ENCODE data around the gene LGR6.
"Not testable (repeated sequence)": the region's sequence is repeated elsewhere in the genome, so short reads cannot be mapped to it uniquely, and the experiment has no call there.

LGR6 gene

DNA sequence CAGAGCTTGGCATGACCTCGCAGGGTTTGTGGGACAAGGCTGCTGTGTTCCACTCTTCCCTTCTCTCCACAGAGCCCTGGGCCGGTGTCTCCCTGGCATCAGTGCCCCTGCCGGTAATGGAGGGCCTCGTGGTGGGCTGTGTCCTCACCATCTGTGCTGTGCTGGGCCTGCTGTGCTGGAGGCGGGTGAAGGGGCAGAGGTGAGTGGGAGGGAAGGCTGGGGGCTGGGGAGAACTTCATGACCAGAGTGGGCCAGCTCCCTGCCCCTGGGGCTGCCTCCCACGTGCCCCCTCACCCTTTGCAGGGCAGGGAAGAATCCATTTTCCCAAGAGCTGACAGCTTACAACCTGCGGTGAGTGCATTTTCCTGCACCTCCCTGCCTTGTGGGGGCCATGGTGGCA is 12.0 kb upstream of the LGR6 start:
- DNase-seq = no peak

DNA sequence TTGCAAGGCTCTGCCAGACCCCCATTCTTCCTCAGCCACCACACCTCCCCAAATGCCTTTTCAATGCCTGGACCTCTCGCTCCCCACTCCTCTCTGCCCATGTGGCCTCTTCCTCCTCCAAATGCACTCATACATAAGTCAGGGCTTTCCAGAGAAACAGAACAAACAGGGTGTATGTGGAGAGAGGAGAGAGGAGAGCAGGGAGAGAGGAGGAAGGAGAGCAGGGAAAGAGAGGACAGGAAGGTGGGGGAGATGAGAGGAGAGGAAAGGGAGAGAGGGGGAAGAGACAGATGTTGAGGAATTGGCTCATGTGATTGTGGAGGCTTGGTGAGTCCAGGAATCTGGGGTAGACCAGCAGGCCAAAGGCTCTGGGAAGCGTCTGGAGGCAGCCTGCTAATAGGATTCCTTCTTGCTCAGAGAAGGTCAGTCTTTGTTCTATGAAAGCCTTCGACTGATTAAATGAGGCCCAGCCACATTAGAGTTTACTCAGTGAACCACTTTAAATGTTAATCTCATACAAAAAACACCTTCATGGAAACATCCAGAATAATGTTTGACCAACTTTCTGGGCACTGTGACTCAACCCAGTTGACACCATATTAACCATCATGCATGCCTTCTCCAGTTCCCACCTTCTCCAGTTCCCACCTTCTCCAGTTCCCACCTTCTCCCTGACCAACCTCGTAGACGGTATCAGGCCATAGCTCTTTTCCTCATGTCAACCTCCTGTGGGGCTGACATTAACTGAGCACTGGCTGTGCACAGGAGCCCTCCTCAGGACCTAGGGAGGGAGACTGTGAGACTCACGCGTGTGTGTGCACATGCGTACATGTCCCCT is 11.3 kb upstream of the LGR6 start:
- no peak for DNase-seq

DNA sequence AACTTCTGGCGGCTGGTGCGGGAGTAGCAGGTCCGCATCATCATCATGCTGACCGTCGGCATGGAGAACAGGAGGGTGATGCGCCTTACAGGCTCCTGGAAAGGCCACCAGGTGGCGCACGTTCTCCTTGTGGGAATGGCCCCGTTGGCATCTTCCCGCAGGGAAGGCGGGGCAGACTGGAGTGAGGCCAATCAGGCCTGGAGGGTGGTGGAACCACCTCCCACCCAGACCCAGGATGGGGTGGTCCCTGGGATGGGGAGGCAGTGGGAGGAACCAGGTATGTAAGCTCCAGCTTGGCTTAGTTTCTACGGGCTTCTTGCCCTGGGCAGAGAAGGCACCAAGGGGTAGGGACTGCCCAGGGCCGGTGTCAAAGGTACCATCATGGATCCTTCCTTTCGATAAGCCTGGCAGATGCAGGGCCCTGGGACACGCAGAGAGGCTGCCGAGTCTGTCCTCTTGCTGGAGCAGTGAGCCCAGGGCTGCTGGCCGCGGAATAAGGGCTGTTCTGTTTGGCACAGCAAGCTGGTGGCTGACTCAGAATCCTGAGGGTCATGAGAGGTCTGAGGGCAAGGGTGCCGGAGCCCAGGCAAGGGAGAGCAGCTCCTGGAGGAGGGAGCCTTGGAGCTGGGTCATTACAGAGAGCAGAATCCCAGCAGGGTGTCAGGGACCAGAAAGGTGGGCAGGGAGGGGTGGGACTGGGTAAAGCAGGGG is 8.7 kb upstream of the LGR6 start:
- DNase-seq = peak; percentile 88

DNA sequence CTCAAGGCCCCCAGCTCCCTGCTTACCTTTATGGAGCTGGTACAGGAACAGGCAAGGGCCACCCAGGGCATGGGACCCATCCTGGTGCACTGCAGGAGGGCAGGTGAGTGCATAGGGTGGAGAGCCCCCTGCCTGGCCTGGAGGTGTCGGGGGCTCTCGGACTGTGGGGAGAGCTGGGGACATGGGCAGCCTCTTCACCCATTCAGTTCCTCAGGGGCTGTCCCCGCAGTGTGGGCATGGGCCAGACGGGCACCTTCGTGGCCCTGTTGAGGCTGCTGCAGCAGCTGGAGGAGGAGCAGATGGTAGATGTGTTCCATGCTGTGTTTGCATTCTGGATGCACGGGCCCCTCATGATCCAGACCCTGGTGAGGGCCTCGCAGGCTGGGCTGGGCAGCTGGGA is 7.3 kb upstream of the LGR6 start:
- DNase-seq = no peak

DNA sequence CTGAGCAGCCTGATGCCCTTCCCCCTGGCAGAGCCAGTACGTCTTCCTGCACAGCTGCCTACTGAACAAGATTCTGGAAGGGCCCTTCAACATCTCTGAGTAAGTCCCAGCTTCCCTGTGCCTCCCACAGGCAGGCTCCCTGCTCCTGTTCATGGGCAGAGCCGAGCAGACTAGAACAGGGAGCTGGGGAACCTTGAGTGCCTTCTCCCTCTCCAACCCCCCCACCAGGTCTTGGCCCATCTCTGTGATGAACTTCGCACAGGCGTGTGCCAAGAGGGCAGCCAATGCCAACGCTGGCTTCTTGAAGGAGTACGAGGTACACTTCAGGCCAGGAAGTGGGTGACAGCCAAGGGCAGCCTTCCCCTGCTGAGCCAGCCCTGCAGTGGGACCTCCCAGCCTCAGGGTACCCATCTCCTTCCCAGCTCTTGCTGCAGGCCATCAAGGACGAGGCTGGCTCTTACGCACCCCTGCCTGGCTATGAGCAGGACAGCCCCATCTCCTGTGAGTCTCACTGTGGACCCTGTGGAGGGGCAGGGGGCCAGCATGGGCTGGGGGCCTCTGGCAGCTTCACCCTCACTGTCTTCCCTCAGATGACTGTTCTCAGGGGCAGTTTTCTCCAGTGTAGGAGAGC is 6.4 kb upstream of the LGR6 start:
- no peak for DNase-seq

DNA sequence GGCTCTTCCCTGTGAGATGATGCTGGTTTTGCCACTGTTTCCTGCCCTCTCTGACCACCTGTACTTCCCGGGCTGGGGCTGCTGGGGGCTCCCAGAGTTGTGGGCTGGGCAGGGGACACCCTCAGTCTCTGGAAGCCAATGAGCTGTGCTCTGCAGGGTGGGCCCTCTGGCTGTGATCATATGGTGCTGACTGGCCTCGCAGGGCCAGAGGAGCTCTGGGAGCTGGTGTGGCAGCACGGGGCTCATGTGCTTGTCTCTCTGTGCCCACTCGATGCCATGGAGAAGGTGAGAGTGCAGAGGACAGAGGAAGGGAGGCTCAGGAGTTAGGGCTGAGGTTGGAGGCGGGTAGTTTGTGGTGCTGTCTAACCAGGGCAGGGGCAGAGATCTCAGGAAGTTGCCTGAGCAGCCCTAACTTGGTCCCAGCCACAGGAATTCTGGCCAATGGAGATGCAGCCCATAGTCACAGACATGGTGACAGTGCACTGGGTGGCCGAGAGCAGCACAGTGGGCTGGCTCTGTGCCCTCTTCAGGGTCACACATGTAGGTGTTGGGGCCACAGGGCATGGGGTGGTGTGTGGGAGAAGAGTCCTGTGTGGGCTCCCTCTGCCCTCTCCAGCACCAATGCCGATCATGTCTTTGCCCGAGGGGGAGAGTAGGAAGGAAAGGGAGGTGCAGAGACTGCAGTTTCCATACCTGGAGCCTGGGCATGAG is 5.7 kb upstream of the LGR6 start:
- no peak for DNase-seq

DNA sequence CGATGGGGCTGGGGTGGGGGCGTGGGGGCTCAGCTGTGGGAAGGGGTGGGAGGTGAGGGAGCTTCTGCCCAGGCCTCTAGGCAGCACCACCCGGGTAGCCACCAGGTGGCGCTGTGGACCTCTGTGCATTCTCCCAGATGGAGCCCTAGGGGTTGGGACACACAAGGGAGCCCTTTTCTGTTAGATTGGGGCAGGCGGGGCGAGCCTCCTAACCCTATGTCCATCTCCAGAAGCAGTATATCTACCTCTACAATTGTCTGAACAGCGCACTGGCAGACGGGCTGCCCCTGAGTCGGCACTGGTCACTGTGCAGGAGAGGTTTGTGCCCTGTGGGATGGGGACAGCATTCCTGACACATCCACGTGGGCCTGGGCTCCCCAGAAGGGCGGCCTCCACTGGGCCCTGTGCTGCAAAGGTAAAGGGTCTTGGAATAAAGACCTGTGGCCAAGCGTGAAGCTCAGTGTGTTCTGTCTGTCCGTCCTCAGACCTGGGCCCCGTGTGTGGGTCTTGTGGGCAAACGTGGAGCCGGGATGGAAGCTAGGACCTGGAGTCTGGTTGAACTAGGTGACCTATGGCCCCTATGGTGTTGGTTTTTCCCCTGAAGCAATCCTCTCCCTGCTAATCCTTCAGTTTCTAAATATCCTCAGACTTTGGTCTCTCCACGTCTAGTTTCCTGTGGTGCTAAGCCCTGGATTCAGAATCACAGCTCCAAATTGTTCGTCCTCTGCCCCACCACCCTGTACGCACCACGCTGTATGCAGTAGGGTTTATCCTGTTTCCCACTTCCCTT is 4.4 kb upstream of the LGR6 start:
- DNase-seq = peak; percentile 68

DNA sequence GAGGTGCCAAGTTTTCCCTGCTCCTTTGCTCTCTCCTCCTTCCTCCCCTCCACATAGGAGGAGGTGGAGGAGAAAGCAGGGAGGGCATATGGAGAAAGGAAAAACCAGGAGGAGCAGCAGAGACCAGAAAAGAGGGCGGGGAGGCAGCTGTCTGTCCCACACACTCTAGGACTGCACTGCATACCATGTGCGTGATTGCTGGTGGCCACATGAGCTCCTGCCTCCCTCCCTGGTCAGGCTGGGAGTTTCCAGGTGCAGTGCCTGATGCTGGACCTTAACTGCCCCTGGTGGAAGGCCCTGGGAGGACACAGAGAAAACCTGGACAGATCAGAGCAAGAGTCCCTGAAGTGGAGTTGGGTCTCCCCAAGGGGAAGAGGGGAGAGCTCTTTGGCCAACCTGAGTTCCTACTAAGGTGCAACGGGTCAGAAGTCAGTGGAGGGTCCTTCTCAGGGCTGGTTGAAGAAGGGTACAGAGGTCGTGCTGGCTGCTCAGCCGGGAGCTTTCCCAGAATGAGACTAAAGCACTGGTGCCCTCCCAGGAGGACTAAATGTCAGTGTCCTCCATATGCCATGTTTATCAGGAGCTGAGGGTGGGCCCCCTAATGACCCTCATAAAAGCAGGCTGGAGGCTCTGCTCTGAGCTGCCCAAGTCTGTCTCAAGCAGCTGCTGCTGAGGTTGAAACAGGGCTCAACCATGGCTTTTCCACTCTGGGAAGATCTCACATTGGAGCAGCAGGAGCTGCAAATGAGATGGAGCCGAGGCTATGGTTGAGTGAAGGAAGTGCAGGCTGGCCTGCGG is 3.5 kb upstream of the LGR6 start:
- no peak for DNase-seq

DNA sequence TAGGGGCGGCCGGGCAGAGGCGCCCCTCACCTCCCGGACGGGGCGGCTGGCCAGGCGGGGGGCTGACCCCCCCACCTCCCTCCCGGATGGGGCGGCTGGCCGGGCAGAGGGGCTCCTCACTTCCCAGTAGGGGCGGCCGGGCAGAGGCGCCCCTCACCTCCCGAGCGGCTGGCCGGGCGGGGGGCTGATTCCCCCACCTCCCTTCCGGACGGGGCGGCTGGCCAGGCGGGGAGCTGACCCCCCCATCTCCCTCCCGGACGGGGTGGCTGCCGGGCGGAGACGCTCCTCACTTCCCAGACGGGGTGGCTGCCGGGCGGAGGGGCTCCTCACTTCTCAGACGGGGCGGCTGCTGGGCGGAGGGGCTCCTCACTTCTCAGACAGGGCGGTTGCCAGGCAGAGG is 2.2 kb upstream of the LGR6 start:
- not testable (repeated sequence) for DNase-seq

DNA sequence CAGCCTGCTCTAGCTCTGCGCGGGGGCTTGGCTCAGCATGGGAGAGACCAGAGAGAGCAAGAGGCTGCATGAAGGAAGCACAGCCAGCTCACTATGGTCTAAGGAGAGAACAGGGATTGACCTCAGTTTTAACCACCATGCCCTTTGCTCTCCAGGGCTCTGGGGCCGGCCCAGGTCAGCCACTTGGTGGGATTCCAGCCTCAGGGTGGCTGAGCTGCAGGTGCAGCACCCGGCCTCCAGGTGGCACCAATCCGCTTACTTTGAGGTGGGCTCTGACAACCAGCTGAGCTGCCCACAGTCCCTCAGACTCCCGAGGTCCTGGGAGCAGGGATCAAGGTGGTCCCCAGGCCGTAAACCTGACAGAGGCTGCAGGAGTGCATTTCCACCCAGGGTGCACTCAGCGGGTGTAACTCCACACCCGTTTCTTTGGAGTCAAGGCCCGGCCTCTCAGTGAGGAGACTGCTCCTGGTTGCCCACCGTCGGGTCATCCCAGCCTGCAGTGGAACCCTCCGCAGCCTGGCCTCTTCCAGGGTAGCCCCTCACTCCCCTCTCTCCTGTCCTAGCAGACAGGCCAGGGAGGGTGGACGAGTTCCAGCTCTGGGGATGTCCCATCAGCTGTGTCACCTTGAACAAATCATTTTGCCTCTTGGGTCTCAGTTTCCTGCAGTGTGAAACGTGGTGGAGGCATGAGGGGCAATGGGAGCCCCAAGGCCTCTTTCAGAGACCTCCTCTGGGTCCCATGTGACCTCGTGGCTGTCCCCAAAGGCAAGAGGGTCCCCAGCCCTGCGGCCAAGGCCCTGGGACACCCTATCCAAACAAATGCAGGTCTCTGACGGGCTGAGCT is 607 bp upstream of the LGR6 start:
- DNase-seq = peak; percentile 23

DNA sequence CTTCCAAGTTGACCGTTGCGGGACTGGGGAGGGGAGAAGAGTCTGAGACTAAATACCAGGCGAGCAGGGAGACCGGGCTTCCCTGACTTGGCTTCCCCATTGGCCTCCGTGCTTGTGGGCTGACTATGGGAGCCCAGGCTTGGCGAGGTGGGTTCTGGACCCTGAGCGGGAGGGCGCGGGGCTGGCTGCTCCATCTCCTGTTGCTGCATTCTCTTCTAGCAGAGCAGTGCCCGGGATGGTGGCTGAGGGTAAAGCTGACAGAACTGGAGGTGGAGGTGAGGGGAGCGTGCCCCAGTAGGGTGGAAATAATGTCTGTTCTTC is 689 bp downstream of the LGR6 start:
- DNase-seq = no peak

DNA sequence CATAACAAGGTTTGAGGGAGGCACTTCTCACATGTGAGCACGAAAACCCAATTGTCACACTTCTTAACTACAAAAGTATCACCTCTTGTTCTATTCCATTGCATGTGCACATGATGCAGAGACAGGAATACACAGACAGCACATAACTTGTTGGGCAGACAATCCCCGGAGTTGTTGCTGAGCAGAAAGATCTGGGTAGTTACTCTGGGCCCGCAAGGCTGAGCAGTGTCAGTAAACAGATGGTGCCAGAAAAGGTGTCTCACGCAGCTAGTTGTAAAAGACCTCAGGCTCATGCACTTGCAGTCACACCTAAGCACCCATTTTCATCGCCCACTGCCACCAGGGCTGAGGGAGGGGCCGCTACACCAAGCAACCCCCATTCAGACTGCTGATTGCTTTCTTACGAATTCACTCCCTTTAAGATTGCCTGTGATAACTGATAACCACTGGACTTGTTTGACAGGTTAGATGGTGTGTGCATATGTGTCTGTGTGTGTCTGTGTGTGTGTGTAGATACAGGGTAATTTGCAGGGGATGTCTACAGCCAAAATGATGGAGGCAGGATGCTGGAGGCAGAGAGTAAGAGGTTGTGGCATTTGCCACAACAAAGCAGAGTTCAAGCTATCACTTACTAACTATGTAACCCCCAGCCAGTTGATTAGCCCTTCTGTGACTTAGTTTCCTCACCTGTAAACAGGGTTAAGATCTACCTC is 4.2 kb downstream of the LGR6 start:
- no peak for DNase-seq

DNA sequence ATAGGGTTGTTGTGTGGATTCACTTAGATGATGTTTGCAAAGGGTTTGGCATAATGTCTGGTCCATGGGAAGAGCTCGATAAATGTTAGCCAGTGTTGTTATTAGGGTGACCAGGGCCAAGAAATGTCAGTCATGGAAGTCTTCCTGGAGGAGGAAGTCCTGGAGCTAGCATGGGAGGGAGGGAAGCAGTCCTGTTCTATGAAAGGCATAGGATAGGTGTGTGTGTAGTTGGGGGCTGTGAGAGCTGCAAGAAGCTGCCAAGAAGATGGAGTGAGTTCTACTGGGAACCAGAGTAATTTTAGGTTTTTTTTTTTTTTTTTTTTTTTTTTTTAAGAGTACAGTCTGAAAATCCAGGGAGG is 4.7 kb downstream of the LGR6 start:
- no peak for DNase-seq

DNA sequence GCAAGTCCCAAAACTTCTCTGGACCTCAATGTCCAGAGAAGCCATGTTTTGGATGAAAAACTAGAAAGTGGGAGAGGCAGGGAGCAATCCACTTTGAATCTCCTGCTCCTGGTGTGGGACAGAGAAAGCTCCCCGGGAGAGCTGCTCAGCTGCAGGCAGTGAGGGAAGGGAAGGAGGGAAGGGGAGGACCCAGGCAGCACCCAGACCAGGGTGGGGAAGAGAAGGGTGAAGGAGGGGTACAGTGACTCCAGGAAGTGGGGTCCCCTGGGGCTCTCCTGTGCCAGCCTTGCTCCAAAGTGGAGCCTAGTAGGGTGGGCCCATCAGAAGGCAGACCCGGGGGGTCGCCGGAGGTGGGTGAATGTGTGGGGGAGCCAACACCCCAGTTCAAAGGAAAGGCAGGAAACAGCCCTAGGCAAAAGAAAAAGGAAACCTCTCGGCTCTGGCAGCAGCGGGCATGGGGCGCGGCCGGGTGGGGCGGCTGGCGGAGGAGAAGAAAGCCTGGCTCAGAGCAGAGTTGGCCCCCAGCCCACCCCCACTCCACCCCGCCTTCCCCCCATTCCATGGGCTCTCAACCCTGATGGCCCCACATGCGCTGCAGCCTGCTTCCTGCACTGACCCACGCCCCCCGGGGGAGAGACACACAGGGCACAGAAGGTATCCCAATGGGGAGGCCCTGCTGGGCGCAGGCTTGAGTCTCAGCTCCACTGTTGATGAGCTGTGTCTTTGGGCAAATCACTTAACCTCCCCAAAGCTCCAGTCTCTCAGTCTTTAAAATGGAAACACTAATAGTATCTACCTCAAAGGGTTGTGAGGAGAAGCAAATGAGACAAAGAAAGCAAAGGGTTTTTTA is 5.7 kb downstream of the LGR6 start:
- DNase-seq = no peak

DNA sequence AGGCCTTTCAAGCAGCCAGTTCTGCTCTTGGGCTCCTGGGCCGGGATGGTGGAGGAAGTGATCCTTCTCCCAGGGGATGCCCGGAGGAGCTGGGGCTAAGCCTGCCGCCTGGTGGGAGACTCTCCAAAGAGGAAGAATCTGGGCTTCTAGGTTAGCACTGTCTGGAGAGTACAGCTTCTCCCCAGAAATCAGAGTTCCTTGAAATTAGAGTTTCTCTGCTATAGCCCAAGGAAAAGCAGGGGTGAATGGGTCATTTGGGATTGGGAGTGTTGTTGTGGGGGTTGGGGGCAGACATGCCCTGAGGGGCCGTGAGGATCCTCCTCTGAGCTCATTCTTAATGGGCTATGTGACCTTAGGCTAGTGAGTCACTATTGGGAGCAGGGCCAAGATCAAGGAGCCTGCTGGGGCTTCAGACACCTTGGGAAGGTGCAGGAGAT is 6.5 kb downstream of the LGR6 start:
- no peak for DNase-seq

DNA sequence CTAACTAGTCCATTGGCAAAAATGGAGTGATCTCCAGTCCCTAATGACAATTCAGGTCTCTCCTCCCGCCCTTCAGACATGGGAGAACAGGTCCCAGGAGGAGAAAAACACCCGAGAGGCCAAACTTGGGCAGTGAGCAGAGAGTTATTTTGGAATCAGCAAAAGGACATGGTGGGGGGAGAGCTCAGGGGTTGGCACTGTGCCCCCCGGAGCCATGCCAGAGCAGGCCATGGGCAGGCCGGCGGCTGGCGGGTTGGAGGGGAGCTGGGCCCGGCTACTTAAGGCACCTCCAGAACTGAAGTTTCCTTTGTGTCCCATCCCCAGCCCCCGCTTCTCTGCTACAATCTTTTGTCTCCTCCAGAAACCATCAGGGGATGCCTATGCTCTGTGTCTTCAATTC is 7.1 kb downstream of the LGR6 start:
- no peak for DNase-seq

DNA sequence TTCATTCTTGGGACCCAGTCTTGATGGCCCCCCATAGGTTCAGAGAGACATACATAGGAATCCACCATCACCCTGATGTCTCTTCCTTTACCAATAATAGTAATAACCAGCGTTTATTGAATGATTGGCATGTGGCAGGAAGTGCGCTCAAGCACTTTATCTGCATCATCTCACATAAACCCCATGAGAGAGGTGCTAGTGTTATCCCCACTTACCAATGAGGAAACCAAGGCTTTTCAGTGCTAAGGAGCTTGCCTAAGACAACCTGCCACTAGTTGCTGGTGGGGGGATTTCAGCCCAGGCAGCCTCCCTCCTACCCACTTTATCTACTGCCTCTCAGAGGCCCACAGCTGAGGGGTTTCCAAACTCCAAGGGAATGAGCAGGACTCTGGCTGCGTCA is 7.7 kb downstream of the LGR6 start:
- DNase-seq = no peak

DNA sequence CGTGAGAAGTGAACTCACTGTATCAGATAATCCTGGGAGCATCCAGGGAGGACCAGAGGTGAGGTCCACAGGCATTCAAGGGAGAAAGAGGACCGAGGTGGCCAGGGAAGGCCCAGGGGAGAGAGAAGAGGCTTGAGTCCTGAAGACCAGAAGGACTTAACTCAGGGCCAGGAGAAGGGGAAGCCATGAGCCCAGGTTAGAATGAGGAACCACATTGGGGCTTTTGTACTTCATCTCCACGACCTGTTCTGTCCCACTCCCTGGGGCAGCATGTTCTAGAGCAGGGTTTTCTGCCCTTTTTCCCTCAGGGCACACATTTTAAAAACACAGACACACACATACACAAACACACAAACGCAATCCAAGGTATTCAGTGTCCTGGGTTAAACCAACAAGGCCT is 8.4 kb downstream of the LGR6 start:
- DNase-seq = no peak

DNA sequence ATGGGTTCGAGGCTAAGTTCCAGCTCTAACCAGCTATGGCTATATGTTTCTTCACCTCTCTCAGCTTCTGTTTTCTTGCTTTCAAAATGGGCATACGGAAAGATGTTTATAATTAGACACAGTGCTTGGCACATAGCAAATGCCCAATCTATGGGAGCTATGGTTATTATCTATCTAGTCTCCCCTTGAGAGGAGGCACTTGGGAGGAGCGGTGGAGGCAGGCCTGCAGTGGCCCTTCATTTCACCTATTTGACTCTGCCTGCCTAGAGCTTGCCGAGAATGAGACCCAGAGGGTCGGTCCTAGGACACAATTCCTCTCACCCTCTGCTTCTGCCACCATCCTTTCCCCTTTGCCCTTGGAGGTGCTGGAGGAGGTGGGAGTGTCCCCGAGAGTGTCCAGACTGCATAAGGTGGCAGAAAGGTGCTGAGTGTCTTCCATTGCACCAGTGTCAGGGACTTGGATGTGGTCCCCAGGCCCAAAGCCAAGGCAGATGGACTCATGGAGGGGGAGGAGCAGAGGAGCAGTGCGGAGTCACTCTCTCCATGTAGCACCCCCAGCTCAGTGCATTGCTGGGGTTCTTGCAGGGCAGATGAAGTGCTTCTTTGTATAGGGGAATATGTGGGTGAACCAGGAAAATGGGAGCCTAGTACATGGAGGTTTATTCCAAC is 9.0 kb downstream of the LGR6 start:
- no peak for DNase-seq

Data from COR-L47 (cell line).